ENCODE data around the gene CLTCL1.

DNA sequence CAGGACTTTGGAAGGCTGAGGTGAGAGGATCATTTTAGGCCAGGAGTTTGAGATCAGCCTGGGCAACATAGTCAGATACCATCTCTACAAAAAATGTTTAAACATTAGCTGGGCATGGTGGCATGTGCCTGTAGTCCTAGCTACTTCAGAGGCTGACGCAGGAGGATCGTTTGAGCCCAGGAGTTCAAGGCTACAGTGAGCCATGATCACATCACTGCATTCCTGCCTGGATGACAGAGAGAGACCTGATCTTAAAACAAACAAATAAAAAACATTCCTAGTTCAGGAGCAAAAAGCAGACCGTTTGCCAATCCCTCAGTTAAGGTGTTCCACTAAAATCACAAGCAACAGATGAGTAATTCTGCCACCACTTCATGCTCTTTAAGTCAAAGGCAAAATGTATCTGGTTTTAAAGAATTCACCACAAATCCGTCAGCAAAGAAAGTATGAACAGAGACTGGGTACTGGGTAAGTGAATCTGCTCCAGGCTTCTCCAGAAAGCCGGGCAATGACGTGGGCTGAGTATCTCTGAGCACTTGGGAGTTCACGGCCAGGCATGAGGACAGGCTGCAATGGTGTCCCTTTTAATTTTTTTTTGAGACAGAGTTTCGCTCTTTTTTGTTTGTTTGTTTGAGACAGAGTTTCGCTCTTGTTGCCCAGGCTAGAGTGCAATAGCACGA lies 19.5 kb downstream of the CLTCL1 start:
- no peak for TF ChIP-seq CTCF (IDR thresholded peaks at IDR 0.05)
- TF ChIP-seq POLR2A (IDR thresholded peaks at IDR 0.05), result no peak

All from heart left ventricle (tissue), 13 donors.